HG02571 (cell line): Measurements from ENCODE around the gene FARSB.

Experiments used
- ATAC-seq: cut with Tn5 transposase; IDR thresholded peaks from one replicate; pipeline ENCODE4 v1.9.1; 2021; ENCODE audit warnings: mild to moderate bottlenecking, moderate library complexity; ENCODE audit not compliant: unreplicated experiment

FARSB gene

GRCh38 chr2:222561817-222562645, 93.9 kb downstream of the FARSB start:
- ATAC-seq = peak; percentile 80

GRCh38 chr2:222561151-222561550, 94.7 kb downstream of the FARSB start:
- no peak for ATAC-seq

- no peak for ATAC-seq
Observed at GRCh38 chr2:222554517-222554916, 101.4 kb downstream of the FARSB start.

GRCh38 chr2:222548992-222549391, 106.9 kb downstream of the FARSB start:
- ATAC-seq = no peak

- no peak for ATAC-seq
Observed at GRCh38 chr2:222547083-222547482, 108.8 kb downstream of the FARSB start.

- ATAC-seq = no peak
Observed at GRCh38 chr2:222545823-222546795, 109.8 kb downstream of the FARSB start.

- ATAC-seq = no peak
Observed at GRCh38 chr2:222544661-222545060, 111.2 kb downstream of the FARSB start.

GRCh38 chr2:222538535-222538934, 117.4 kb downstream of the FARSB start:
- peak; percentile 51 for ATAC-seq

GRCh38 chr2:222535477-222535876, 120.4 kb downstream of the FARSB start:
- ATAC-seq = no peak

- ATAC-seq = no peak
Observed at GRCh38 chr2:222532315-222532714, 123.6 kb downstream of the FARSB start.

- peak; percentile 59 for ATAC-seq
Observed at GRCh38 chr2:222526480-222527277, 129.2 kb downstream of the FARSB start.

- no peak for ATAC-seq
Observed at GRCh38 chr2:222525811-222526210, 130.1 kb downstream of the FARSB start.

- no peak for ATAC-seq
Observed at GRCh38 chr2:222523783-222524544, 131.9 kb downstream of the FARSB start.

- no peak for ATAC-seq
Observed at GRCh38 chr2:222522082-222522481, 133.8 kb downstream of the FARSB start.

GRCh38 chr2:222521099-222521498, 134.8 kb downstream of the FARSB start:
- ATAC-seq = peak; percentile 69
